NCI-H510A treated with DMSO at 0.1 percent for 48 hours (cell line): ENCODE data around the gene LRCH3.

Experiments used
- DNase-seq: peaks from one replicate; lab custom pipeline; 2025; lab: John Stamatoyannopoulos, UW

The LRCH3 gene

DNA sequence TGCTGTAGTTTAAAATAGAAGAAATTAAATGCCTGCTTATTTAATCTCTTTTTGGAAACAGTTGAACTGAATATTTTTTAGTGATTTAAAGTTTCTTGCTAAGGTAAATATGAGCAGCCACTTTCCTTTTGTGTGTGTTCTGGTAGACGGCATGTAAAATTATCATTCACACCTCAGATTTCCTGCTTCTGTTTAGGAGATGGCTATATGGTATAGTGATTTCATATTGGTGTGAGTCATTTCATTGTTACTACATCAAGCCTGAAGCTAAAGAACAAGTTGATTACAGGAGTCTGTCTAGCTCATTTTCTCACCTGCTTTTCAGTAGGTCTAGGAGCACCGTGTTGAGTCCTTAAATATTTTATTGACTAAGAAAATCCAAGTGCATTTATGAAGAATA, 2.2 kb downstream of the LRCH3 start:
- no peak for DNase-seq

DNA sequence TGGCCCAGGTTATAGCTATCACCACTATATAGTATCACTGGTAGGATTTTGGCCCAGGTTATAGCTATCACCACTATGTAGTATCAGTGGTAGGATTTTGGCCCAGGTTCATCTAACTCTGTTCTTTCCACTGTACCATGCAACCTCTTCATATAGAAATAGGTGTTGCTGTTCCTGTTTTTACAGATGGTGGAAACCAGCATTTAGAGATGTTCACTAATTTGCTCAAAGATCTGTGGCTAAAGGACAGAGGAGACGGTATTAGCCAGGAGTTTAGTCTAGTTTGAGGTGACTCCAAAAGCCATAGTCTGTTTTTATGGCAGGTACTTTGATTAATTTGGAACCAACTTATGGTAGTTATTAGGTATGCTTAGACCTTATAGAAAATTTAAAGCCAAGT, 3.1 kb downstream of the LRCH3 start:
- DNase-seq, result no peak

DNA sequence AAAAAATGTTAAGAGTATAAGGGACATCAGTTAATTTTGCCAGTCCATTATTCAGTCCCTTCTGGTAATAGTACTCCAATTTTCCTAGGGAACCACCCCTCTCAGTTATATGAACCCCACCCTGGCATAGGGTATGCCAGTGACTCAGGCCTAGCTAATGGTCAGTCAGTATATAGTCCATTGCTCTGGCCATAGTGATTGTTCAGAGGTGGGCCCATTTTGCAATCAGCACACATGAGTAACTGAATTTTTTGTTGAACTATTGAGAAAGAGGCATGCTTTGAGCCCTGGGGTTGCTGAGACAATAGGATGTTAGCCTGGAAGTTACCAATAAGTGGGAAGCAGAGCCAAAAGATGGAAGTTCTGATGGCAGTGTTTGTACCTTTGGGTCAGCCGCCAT, 4.1 kb downstream of the LRCH3 start:
- DNase-seq, result no peak

DNA sequence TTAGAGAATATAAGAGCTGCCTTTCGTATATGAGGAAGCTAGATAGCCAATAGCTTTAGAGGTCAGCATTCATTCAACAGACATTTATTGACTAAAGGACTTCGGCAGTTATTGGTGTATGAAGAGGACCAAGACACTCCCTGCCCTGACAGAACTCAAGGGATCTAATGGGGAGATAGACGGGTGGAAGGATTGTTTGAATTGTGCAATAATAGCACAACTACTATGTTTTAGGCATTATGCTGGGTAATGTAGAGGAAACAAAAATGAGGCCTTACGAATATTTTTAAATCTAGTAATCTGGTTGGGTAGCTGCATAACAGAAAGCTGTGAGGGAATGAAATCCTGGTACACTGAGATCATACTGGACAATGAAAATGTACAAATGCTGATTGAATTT, 5.0 kb downstream of the LRCH3 start:
- DNase-seq, result no peak

DNA sequence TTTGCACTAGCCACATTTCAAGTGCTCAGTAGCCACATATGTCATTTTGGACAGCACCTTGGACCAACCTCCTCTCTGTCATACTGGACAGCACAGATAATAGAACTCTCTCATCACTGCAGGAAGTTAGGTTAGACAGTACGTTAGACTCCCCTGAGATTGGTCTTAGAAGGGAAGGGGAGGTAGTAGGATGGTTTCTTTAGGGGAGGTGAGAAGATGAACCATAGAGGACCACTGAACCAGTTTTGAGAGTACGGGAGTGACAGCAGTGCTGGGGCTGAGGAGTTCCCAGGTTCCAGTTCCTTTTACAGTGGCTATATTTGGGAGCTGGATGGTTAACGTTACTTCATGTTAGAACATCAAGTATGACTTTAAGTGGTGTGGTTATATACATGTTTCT, 7.8 kb downstream of the LRCH3 start:
- no peak for DNase-seq

DNA sequence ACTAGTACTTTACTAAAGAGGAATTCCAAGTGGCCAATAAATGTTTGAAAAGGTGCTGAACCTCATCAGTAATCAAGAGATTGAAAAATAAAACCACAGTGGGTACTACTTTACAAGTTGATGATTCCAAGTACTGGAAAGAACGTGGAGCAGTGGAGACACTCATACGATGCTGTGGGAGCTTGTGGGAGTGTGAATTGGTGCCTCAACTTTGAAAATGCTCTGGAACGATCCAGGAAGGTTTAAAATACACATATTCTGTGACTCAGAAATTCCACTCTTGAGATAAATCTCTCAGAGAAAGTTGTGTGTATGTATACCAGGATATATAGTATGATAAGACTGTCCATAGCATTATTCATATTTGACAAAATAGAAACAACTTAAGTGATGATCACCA, 9.3 kb downstream of the LRCH3 start:
- DNase-seq, result no peak

DNA sequence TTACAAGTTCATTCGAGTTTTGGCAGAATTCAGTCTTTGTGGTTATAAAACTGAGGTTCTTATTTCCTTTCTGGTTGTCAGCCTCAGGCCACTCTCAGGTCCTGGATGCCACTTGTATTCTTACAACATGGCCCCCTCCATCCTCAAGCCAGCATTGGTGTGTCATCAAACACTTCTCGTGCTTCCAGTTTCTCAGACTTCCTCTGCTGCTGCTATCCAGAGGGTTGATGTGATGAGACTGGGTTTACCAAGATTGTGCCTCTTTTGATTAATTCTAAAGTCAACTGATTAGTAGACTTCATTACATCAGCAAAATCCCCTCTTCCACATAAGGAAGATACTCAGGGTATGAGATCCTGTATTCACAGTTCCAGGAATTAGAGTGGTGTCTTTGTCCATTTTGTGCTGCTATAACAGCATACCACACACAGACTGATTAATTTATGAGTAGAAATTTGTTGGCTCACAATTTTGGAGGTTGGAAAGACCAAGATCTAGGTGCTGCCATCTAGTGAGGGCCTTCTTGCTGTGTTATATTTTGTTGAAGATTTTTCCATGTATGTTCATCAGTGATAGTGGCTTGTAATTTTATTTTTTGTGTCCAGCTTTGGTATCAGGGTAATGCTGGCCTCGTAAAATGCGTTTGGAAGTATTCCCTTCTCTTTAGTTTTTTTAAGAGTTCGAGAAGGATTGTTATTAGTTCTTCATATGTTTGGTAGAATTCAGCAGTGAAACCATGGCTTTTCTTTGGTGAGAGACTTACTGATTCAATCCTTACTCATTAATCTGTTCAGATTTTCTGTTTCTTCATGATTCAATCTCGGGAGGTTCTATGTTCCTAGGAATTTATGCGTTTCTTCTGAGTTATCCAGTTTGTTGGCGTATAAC, 11.1 kb downstream of the LRCH3 start:
- DNase-seq, result peak; percentile 23

DNA sequence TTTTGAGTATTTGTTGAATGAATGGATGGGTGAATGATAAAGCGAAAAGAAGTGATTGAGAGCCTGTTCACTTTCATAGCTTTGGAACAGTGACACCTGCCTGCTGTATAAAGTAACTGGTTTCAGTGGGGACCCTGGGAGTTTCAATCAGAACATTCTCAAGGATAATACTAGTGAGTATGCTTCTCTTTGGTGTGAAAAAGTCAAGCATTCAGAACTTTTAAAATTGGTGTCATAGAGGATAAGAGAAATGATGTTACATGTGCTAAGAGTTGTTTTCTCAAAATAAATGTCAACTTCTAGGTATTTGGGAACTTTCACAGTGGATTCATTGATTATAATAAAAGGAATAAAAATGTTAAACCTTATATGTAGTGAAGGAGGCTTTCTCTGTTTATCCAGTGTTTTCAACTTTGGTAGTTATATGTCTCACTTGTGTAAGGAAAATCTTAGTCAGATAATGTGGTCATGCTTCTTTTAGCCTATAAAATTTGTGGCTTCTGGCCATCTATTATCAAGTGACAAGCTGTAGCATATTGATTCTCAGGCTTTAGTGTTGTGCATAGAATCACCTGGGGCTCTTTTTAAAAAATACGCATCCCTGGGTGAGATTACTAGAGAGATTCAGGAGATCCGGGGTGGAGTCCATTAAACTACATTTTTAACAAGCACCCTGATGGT, 11.9 kb downstream of the LRCH3 start:
- DNase-seq, result no peak

DNA sequence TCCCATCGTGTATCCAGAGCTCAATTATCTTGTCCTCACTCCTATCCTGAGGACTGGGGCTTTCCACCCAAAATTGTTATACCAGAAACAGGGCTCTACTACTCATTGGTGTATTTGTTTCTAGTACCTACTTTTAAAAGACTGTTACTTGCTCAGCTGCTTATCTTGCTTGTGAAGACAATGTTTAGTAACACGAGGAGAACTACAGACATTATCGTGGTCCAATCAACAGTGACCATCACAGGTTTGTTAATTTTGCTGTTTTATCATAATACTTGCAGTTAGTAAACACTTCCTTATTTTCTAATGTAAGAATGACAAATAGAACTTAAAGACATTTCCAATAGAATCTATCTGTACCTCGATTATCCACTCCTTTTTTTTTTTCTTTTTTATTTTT, 13.5 kb downstream of the LRCH3 start:
- no peak for DNase-seq

DNA sequence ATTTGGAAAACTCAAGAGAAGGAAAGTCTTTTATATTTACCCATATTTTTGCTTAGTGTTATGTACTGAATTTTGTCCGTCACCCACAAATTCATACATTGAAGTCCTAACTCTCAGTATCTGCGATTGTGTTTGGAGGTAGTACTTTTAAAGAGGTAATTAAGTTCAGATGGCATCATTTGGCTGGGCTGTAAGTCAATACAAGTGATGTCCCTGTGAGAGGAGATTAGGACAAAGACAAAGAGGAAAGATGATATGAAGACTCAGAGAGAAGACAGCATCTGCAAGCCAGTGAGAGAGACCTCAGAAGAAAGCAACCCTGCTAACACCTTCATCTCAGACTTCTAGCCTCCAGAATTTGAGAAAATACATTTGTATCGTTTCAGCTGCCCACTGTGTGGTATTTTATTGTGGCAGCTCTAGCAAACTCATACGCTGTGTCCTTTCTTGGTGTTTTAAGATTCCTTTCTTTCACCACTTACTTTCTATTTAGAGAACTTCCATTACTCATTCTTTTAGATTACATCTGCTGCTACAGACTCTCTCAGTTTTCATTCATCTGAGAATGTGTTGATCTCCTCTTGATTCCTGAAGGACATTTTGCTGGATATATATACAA, 17.0 kb downstream of the LRCH3 start:
- DNase-seq, result no peak

DNA sequence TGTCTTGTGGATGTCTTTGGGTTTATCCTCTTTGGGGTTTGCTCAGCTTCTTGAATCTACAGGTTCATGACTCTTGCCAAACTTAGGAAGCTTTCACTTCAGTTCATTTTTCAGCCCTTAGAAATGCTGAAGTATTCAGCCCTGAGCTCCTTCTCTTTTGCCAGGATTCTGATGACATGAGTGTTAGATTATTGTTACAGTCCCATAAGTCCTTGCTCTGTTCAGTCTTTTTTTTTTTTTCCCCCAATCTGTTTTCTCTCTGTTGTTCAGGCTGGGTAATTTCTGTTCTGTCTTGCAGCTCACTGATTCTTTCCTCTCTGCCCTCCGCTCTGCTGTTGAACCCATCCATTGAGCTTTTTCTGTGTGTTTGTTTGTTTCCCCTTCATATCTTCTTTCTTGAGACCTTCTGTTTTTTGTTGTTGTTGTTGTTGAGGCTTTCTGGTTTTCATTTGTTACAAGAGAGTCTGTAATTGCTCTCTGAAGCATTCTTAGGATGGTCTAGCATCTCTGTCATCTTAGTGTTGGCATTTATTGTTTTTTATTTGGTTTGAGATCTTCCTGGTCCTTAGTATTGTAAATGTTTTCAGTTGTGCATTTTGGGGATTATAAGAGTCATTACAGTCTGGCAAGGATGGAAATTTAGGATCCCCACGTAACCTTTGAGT, 18.4 kb downstream of the LRCH3 start:
- no peak for DNase-seq

DNA sequence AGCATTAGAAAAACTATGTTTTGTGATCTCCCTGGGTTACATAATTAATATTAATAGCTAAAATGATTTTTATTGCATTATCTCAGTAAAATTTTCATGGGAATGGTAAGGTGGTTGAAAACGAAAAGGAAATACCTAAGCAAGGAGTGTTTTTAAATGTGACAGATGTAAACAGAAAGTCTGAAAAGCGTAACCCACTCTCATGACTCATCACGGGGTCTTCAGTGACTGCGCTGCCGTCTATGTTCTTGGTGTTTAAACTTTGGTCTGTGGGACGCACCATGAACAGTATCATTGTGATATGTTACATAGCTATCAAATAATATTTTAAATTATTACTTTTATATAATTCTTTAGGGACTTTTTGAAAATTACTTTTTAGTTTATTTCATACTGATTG, 19.8 kb downstream of the LRCH3 start:
- DNase-seq, result no peak

DNA sequence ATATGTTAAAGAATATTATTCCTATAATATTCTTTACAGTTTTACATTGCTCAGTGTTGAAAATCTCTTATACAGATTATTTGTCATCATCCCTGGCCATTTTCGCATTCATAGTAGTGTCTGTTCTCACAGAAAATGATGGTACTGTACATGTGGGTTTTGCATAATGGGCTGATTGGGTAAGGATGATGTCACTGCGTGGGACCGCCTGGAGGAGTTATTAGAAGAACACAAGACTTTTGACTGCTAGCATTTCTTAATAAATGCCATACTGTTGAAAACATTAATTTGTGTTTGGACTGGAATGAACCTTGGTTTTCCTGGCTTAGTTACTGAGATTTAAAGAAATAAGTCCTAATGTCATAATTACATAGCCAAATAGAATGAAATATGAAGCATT, 20.3 kb downstream of the LRCH3 start:
- no peak for DNase-seq

DNA sequence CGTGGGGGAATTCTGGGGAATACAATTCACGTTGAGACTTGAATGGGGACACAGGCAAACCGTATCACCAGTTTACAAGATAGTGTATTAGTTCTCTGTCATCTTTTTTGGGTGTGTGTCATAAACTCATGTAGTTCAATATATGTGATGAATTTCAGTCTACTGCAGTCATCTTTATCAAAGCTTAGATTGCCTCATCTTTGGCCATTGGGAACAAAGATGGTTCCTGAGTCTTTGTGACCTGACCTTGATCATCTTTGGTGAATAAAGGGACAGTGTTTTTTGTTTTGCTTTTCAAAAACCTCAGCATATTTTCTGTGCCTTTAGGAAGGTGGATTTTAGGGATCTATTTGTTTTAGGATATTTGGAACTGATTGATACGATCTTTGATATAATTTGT, 23.3 kb downstream of the LRCH3 start:
- DNase-seq, result no peak

DNA sequence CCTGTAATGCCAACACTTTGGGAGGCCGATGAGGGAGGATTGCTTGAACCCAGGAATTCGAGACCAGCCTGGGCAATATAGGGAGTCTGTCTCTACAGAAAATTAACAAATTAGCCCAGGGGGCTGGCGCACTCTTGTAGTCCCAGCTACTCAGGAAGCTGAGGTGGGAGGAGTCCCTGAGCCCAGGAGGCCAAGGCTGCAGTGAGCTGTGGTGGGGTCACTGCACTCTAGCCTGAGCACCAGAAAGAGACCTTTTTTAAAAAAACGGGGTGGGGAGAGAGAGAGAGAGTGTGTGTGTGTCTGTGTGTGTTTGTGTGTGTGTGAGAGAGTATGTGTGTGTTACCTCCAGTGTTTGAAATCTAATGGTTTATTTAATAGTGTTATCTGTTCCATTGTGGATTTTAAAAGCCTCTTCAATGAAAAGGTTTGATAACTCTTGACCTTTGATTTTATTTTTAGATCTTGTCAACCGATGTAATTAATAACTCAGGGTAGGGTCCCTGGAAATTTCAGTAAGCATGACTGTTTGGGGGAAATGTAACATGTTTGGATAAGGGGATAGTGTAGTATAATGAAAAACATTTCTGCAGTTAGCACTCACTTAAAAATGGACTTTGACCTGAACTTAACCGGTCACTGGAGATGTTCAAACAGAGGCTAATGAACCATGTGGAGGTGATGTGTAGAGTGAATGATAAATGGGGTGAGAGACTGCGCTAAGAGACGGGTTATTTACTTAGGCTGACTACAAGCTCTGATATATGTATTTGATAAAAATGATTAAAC, 29.7 kb downstream of the LRCH3 start:
- DNase-seq, result peak; percentile 66

DNA sequence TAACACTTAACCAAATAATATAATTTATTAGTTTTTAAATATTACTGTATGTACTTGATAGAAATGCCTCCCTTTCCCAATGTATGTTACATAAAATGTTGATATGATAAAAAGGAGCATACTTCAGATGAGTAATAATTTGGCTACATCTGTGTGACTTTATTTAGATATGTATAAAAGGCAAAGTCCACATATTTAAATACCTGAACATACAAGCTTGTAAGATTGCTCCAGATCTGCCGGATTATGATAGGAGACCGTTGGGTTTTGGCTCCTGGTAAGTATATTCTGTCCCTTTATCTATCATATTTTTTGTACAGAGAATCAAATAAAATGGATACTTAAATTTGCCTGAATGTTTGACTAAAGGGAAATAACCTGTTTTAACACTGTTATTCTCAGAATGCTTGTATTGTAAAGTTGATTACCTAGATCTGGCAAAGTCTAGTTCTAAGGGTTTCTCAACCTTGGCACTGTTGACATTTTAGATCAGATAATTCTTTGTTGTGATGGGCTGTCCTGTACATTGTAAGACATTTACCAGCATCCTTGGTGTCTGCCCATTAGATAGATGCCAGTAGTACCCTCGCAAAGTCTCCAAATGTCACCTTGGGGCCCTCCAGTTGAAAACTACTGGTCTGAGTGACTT, 38.5 kb downstream of the LRCH3 start:
- no peak for DNase-seq

DNA sequence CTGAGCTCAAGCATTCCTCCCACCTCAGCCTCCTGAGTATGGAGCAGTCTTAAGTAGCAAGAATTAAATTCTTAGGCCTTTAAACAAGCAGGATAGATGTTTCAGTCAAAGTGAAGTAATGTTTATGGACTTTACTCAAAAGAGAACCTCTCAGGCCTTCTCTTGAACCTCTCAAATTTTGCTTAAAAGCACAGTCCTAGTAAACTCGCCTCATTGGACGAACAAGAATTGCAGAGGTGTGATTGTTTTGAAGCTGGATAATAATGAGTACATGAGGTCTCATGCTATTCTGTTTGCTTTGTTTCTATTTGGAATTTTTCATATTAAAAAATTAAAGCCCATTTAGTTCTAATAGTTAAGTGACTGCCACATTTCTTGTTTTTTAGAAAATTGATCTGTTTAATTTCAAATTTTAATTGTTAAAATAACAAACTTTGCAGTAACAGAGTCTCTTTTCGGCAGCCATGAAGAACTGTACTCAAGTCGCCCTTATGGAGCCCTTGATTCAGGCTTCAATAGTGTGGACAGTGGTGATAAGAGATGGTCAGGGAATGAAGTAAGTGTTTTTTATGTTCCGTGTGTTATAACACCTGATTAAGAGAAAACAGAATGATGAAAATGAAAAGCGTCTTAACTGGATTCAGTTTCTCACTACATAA, 39.4 kb downstream of the LRCH3 start:
- no peak for DNase-seq

DNA sequence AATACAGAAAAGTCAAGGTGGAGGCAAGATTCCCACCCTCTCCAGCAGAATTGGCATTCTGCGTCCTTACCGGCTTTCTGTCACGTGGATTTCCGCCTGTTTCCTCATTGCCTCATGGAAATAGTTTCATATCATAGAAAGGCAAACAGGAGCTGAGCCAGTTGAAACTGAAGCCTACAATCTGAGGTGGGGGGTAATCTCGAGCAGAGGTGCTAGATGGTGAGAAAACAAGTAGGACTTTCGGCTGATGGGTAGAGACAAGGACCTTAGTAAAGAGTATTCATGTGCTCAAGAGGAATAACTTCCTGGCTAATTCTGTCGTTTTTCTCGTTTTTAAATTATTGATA, 39.9 kb downstream of the LRCH3 start:
- DNase-seq, result no peak

DNA sequence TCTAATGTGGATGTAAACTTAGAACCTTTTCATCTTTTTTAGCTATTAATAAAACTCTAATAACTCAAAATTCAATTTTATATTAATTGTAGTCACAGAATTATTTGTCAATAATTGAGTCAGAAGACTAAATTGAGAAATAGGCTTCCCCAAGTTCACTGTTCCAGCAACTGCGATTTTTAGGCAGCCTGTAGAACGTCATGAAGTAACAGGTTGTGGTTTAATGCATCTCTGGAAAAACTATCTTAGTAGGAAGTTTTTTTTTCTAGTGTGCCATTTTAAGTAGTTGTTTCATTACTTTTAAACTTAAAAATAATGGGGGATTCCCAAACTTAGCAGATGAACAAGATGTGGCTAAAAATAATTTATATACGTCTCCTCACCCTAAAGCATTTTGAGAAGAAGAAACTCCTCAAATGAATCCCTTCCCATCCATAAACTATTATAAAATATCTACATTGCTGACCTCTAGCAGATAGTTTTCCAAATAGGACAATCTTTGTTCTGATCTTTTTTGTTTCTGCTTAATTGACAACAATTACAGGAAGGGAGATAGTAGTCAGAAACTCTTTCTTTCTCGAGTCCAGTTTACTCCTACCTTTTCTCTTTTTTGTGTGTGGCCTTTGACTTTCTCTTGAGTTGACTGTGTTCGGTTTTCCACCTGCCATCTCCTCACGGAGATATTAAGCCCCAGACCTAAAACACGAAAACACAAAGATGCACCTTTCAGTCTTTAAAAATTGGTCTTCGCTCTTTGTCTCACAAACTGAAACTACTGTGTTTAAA, 43.1 kb downstream of the LRCH3 start:
- DNase-seq, result no peak

DNA sequence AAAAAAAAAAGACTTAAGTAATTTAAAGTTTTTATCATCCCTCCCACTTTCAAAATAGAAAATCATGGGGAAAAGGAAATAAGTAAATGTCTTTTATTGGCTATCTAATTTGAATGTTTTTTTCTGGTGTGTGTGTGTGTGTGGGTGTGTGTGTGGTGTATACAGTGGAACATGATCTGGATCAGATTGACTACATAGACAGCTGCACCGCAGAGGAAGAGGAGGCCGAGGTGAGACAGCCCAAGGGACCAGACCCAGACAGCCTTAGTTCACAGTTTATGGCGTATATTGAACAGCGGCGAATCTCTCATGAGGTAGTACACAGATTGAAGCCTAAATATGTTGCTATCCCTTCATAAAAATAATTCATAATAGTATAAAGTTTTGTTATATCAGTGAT, 44.5 kb downstream of the LRCH3 start:
- no peak for DNase-seq
